ENCODE data around the gene EIF3A. TPM values are rescaled to one million over a fixed set of nuclear protein-coding genes. Genes with fewer than 3 reads are reported as not detected.

Gene EIF3A
- total and polyA plus RNA-seq, 12 donors: 26.0 to 197 (median 93.3) TPM

GRCh38 chr10:118985576-118985975 is 95.0 kb downstream of the EIF3A start:
- no peaks in the 10 kb centered on the region for H3K36me3 ChIP-seq (replicated peaks in 1 of 2)
- TF ChIP-seq POLR2A (IDR thresholded peaks at IDR 0.05): no peak
- TF ChIP-seq CTCF (IDR thresholded peaks at IDR 0.05): no peak
- H3K27ac ChIP-seq: no peak overlapping the region
- intact Hi-C loops (cut with DNase I): no loop called here
- DNase-seq: no peak
- no peak overlapping the region for H3K4me3 ChIP-seq
- 80 to 98% (median 92%) methylated on average over 2 of the region's 2 CpGs for WGBS, 4 donors
- H3K9me3 ChIP-seq (replicated peaks in 1 of 3): peaks cover 0 to 11% (median 0%) of the 10 kb centered on the region in 3 donors
- no peaks in the 10 kb centered on the region for H3K27me3 ChIP-seq
- no peaks in the 10 kb centered on the region for H3K4me1 ChIP-seq (replicated peaks in 1 of 2)

Small RNAs within 50 kb of the gene (small RNA-seq; reads per million reads assigned to genes)
- gene AL355598.1 (0 to 0.17 reads per million in 2 donors), gene RF00413 (0 reads per million in 2 donors), gene SNORA19 (0 to 0.17 reads per million in 2 donors)

Other genes starting within 250 kb of the EIF3A start
- gene NANOS1, start 51.1 kb downstream of the EIF3A start, total RNA-seq: 10 to 100 TPM in 5 of 9 donors, 1 to 10 TPM in 4; 4.6 to 38.9 (median 11.3) TPM
- gene NANOS1, start 51.1 kb downstream of the EIF3A start, polyA plus RNA-seq: 10 to 100 TPM in 1 of 3 donors, 1 to 10 TPM in 2; 2.8 to 31.7 (median 5.1) TPM
- gene DENND10, start 23.3 kb upstream of the EIF3A start, total RNA-seq: 10 to 100 TPM; 23.4 to 65.3 (median 47.6) TPM
- 10 to 100 TPM; 10.3 to 34.5 (median 20.7) TPM for gene DENND10, start 23.3 kb upstream of the EIF3A start, polyA plus RNA-seq
- 10 to 100 TPM; 31.0 to 81.2 (median 47.0) TPM for gene SFXN4, start 84.9 kb upstream of the EIF3A start, total RNA-seq
- 100 to 1,000 TPM in 2 of 3 donors, 10 to 100 TPM in 1; 53.6 to 135 (median 102) TPM for gene SFXN4, start 84.9 kb upstream of the EIF3A start, polyA plus RNA-seq
- 100 to 1,000 TPM; 306 to 935 (median 443) TPM for gene PRDX3, start 98.0 kb upstream of the EIF3A start, total RNA-seq
- 100 to 1,000 TPM; 150 to 596 (median 200) TPM for gene PRDX3, start 98.0 kb upstream of the EIF3A start, polyA plus RNA-seq
- 10 to 100 TPM; 13.8 to 96.4 (median 22.5) TPM for gene GRK5, start 126.8 kb upstream of the EIF3A start, total RNA-seq
- 10 to 100 TPM in 1 of 3 donors, 1 to 10 TPM in 2; 9.3 to 68.4 (median 9.8) TPM for gene GRK5, start 126.8 kb upstream of the EIF3A start, polyA plus RNA-seq